ENCODE data around the gene IL22RA2. TPM values are rescaled to one million over a fixed set of nuclear protein-coding genes. Genes with fewer than 3 reads are reported as not detected.

IL22RA2 gene
- total and polyA plus RNA-seq, 9 of the 15 experiments (the other 6 are each of a cell fraction or from before 2014, with no cell fraction given) = 0.03 TPM; not detected in 8

DNA sequence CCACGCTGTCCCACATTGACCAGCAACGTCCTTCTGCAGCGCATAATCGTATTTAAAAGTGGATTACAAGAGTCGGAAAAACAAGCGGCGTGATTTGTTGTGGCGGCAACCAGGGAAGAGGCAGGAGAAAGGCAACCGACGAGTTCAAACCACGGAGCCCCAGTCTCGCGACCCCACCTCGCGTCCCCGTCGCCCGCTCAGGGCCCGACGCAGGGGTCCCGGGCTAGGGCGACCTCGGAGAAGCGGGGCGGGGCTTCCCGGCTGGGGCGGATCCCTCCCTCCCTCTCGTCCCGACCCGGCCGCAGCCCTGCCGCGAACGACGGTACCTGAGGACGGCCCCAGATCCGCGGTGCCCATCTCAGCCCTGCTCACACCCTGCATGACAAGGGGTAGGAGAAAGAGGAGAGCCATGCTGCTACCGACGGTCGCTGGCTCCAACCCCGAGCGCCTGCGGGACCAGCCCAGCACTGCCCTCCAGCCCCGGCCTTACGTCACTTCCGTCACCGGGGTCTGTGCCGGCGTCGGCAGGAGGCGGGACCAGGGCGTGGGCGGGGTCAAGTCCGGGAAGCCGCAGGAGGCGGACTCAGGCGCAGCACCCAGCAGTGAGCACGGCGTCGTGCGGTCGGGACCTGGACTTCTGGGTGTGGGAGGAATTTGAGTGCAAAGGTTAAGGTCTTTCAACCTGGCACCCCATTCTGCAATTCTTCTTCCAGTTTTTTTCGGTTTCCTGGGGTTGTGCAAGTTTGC is 45.6 kb upstream of the IL22RA2 start, which contains the start of gene IFNGR1 (continued):
- TF ChIP-seq SRSF3 (IDR thresholded peaks at IDR 0.05; ENCODE audit: insufficient read depth, low read length) (no peak), PML (IDR thresholded peaks at IDR 0.05; ENCODE audit: low read length) (peak; percentile 45; the same call in 1 of the 2 replicates), ZNF347 (CRISPR knock-in tag; IDR thresholded peaks at IDR 0.05; ENCODE audit: low read depth) (no peak), TAF7 (tag; IDR thresholded peaks at IDR 0.05) (no peak), FOXK1 (CRISPR knock-in tag; IDR thresholded peaks at IDR 0.05; ENCODE audit: borderline replicate concordance) (0 out of 2 replicates have a peak, but pooled peaks have one; percentile 73), SRF (CRISPR knock-in tag; IDR thresholded peaks at IDR 0.05) (peak in 1 of 2 experiments; percentile 58; a peak in 1 of 4 replicates), ZFP91 (CRISPR knock-in tag; IDR thresholded peaks at IDR 0.05) (no peak), ATF3 (IDR thresholded peaks at IDR 0.05) (peak; percentile 85), ATF3 (CRISPR knock-in tag; conservative IDR thresholded peaks at IDR 0.05) (no peak), KLF10 (CRISPR knock-in tag; IDR thresholded peaks at IDR 0.05) (no peak), KAT2B (IDR thresholded peaks at IDR 0.05; ENCODE audit: low read depth, low read length) (no peak), PHF20 (IDR thresholded peaks at IDR 0.05; ENCODE audit: partially characterized antibody) (peak; percentile 52), ARHGAP35 (IDR thresholded peaks at IDR 0.05; ENCODE audit: partially characterized antibody) (no peak)
- TF ChIP-seq, protein P1, sequence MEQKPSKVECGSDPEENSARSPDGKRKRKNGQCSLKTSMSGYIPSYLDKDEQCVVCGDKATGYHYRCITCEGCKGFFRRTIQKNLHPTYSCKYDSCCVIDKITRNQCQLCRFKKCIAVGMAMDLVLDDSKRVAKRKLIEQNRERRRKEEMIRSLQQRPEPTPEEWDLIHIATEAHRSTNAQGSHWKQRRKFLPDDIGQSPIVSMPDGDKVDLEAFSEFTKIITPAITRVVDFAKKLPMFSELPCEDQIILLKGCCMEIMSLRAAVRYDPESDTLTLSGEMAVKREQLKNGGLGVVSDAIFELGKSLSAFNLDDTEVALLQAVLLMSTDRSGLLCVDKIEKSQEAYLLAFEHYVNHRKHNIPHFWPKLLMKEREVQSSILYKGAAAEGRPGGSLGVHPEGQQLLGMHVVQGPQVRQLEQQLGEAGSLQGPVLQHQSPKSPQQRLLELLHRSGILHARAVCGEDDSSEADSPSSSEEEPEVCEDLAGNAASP (IDR thresholded peaks at IDR 0.05) = no peak
- TF ChIP-seq, protein P2, sequence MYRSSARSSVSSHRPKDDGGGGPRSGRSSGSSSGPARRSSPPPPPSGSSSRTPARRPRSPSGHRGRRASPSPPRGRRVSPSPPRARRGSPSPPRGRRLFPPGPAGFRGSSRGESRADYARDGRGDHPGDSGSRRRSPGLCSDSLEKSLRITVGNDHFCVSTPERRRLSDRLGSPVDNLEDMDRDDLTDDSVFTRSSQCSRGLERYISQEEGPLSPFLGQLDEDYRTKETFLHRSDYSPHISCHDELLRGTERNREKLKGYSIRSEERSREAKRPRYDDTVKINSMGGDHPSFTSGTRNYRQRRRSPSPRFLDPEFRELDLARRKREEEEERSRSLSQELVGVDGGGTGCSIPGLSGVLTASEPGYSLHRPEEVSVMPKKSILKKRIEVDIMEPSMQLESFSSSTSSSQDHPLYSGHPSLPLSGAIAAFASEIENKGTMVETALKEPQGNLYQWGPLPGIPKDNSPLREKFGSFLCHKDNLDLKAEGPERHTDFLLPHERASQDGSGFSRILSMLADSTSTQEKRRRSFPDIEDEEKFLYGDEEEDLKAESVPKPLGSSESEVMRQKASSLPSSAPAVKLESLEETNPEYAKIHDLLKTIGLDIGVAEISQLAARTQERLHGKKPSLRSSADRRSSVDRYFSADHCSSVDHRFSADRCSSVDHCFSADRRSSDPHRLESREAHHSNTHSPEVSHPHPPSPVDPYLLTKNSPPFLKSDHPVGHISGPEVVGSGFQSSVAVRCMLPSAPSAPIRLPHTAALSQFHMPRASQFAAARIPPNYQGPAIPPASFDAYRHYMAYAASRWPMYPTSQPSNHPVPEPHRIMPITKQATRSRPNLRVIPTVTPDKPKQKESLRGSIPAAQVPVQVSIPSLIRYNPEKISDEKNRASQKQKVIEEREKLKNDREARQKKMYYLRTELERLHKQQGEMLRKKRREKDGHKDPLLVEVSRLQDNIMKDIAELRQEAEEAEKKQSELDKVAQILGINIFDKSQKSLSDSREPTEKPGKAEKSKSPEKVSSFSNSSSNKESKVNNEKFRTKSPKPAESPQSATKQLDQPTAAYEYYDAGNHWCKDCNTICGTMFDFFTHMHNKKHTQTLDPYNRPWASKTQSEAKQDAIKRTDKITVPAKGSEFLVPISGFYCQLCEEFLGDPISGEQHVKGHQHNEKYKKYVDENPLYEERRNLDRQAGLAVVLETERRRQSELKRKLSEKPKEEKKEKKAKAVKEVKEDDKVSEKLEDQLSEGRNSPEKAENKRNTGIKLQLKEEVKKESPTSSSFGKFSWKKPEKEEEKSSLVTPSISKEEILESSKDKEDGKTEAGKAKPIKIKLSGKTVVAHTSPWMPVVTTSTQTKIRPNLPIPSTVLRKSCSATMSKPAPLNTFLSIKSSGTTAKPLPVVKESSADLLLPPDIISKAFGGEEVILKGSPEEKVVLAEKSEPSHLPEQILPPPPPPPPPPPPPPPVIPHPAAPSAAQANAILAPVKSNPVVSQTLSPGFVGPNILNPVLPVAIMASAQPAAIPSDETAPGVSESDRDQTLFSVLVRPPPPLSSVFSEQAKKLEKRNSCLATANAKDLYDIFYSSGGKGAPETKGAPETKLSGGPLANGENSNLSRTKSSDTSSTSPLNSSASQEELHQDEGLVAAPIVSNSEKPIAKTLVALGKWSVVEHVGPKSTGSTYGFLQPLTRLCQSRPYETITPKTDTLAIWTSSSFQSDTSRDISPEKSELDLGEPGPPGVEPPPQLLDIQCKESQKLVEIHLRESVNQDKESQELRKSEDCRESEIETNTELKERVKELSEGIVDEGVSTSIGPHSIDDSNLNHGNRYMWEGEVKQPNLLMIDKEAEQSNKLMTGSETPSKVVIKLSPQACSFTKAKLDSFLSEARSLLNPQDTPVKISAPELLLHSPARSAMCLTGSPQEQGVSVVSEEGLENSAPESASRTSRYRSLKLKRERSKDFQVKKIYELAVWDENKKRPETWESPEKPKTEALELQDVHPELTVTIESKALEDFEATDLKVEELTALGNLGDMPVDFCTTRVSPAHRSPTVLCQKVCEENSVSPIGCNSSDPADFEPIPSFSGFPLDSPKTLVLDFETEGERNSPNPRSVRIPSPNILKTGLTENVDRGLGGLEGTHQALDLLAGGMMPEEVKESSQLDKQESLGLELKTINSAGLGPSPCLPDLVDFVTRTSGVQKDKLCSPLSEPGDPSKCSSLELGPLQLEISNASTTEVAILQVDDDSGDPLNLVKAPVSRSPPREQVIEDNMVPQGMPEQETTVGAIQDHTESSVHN (IDR thresholded peaks at IDR 0.05; ENCODE audit: borderline replicate concordance in 1 of 2, low read depth in 1 of 2) = no peak

Data from K562 (cell line).